B cell (primary cell): ENCODE results near the gene TMOD1. TPM values are rescaled to one million over a fixed set of nuclear protein-coding genes. Genes with fewer than 3 reads are reported as not detected.
A peak's percentile ranks its signal among the peaks of the same experiment; 100 is the strongest.

ENCODE experiments used
- ATAC-seq: fragments of 200-7000 bp; cut with Tn5 transposase; one replicate; pipeline ENCODE4 v1.10.0; 2021; ENCODE audit warnings: low read depth, mild to moderate bottlenecking, moderate number of reproducible peaks, moderate library complexity
- CTCF ChIA-PET: fragments of 350-600 bp; sonication (Branson Sonifier 250); formaldehyde crosslinking; loops from one replicate; lab custom pipeline; 2021; ENCODE audit warnings: antibody characterized with exemption, inconsistent platforms; lab: Charles Lee
- POLR2A ChIA-PET: fragments of 350-600 bp; sonication (Branson Sonifier 250); formaldehyde crosslinking; loops from one replicate; lab custom pipeline; 2021; ENCODE audit warnings: antibody characterized with exemption; lab: Charles Lee
- DNase-seq: peaks from one replicate; pipeline ENCODE4 v3.0.0; 2013
- H2AFZ ChIP-seq: 2 replicates; pipeline ENCODE4 v1.6.1; 2012; ENCODE audit warnings: mild to moderate bottlenecking, low read depth, low read length; ENCODE audit not compliant: insufficient read depth, poor library complexity, severe bottlenecking
- H3K27ac ChIP-seq, 2 donors: 1 replicate in 1 of 2; 2 replicates in 1 of 2; pipeline ENCODE4 v1.5.1; 2012 to 2013; ENCODE audit warnings: low read length in 2 of 2, mild to moderate bottlenecking in 2 of 2, moderate library complexity in 1 of 2
- H3K27me3 ChIP-seq, 4 experiments: fragments of 200-600 bp in 1 of 4; sonication (generic) in 1 of 4; replicated peaks in 1 of 4; 1 replicate in 2 of 4; 2 replicates in 2 of 4; pipeline versions ENCODE4 v1.6.1 to v1.7.0; 2013 to 2016; ENCODE audit warnings: low read length in 3 of 4, mild to moderate bottlenecking in 2 of 4, mixed read lengths in 1 of 4, moderate library complexity in 1 of 4; ENCODE audit not compliant: insufficient read depth in 4 of 4, control insufficient read depth in 3 of 4; ENCODE audit errors: control extremely low read depth in 1 of 4
- H3K36me3 ChIP-seq, 2 experiments: replicated peaks in 1 of 2; 1 replicate in 1 of 2; 2 replicates in 1 of 2; pipeline versions ENCODE4 v1.6.1 to v1.7.1; 2013; ENCODE audit warnings: low read length in 1 of 2; ENCODE audit not compliant: insufficient read depth in 2 of 2, control insufficient read depth in 1 of 2; ENCODE audit errors: control extremely low read depth in 1 of 2, extremely low read depth in 1 of 2
- H3K4me1 ChIP-seq, 2 donors: fragments of 200-600 bp in 1 of 2; sonication (generic) in 1 of 2; 1 replicate in 1 of 2; 2 replicates in 1 of 2; pipeline versions ENCODE4 v1.5.1 to v1.6.1; 2013 to 2017; ENCODE audit warnings: low read length in 2 of 2; ENCODE audit not compliant: control insufficient read depth in 2 of 2, insufficient read depth in 2 of 2
- H3K4me2 ChIP-seq: replicated peaks from 2 replicates; pipeline ENCODE3; 2012; ENCODE audit warnings: mild to moderate bottlenecking, low read depth, low read length; ENCODE audit not compliant: poor library complexity, severe bottlenecking
- H3K4me3 ChIP-seq, 5 experiments: fragments of 200-600 bp in 1 of 5; sonication (generic) in 1 of 5; 1 replicate in 3 of 5; 2 replicates in 2 of 5; pipeline versions ENCODE4 v1.5.1 to v1.7.0; 2011 to 2016; ENCODE audit warnings: low read length in 4 of 5, mild to moderate bottlenecking in 4 of 5, low read depth in 2 of 5, control low read depth in 1 of 5, moderate library complexity in 1 of 5; ENCODE audit not compliant: insufficient read depth in 1 of 5; ENCODE audit errors: control extremely low read depth in 1 of 5, extremely low read depth in 1 of 5
- H3K79me2 ChIP-seq: fragments of 200-600 bp; sonication (generic); one replicate; pipeline ENCODE4 v1.6.0; 2016; ENCODE audit warnings: low read length; ENCODE audit not compliant: control insufficient read depth, insufficient read depth
- H3K9ac ChIP-seq: fragments of 200-600 bp; sonication (generic); 2 replicates; pipeline ENCODE4 v1.6.1; 2017; ENCODE audit warnings: mild to moderate bottlenecking, low read length, moderate library complexity
- H3K9me3 ChIP-seq, 3 donors: one replicate each; pipeline versions ENCODE4 v1.6.1 to v1.7.1; 2013; ENCODE audit warnings: low read length in 2 of 3; ENCODE audit not compliant: control insufficient read depth in 2 of 3, insufficient read depth in 1 of 3; ENCODE audit errors: control extremely low read depth in 1 of 3
- H4K20me1 ChIP-seq: 2 replicates; pipeline ENCODE4 v1.6.0; 2012; ENCODE audit warnings: mild to moderate bottlenecking, low read length; ENCODE audit not compliant: insufficient read depth, control insufficient read depth, poor library complexity, severe bottlenecking
- H3K27ac Mint-ChIP-seq: one replicate; pipeline ENCODE4 v1.8.0; 2021; ENCODE audit warnings: mixed read lengths
- H3K27me3 Mint-ChIP-seq: one replicate; pipeline ENCODE4 v1.8.0; 2021; ENCODE audit warnings: mixed read lengths
- H3K4me1 Mint-ChIP-seq: one replicate; pipeline ENCODE4 v1.8.0; 2021; ENCODE audit warnings: mixed read lengths
- H3K4me3 Mint-ChIP-seq: one replicate; pipeline ENCODE4 v1.8.0; 2021; ENCODE audit warnings: mixed read lengths
- H3K9me3 Mint-ChIP-seq: one replicate; pipeline ENCODE4 v1.8.0; 2022; ENCODE audit warnings: mixed read lengths; ENCODE audit not compliant: insufficient read depth
- CTCF ChIP-seq: fragments of 200-600 bp; IDR thresholded peaks from one replicate; pipeline ENCODE4 v1.8.0; 2022; ENCODE audit warnings: antibody characterized with exemption, mild to moderate bottlenecking
- EZH2 ChIP-seq: IDR thresholded peaks from 2 replicates; pipeline ENCODE4 v1.6.1; 2012; ENCODE audit warnings: borderline replicate concordance, low read depth, mild to moderate bottlenecking, moderate library complexity, low read length; ENCODE audit not compliant: insufficient read depth, poor library complexity, severe bottlenecking
- WGBS: methylation state at CpG from one replicate; pipeline ENCODE4 v1.1.5; 2013; ENCODE audit warnings: missing lambda C conversion rate; ENCODE audit not compliant: insufficient coverage; 5-methylcytosine and 5-hydroxymethylcytosine counted together
- intact Hi-C: fragments of 100-400 bp; cut with micrococcal nuclease; formaldehyde crosslinking; loops from one replicate; pipeline ENCODE4 v1.10.0; 2022
- polyA plus RNA-seq: library from polyadenylated mRNA; depleted of rRNA; stranded (reverse); fragments of >200 nt; gene quantifications from 2 replicates; pipeline ENCODE4 v1.2.3, GENCODE V29; 2012
- total RNA-seq, 2 donors: library from RNA; stranded (reverse); fragments of 120-200 nt in 1 of 2; gene quantifications; 1 replicate in 1 of 2; 2 replicates in 1 of 2; pipeline versions ENCODE4 v1.2.3 to v1.2.4, GENCODE V29; 2013 to 2022

Gene TMOD1
- total and polyA plus RNA-seq, 2 donors (not counting 1 experiment from before 2014, with no cell fraction given) = 0.30 to 2.5 TPM

GRCh38 chr9:97502984-97503861 lies 1.8 kb downstream of the TMOD1 start:
- DNase-seq = no peak
- no peak for ATAC-seq
- no peak overlapping the region for H3K27ac ChIP-seq
- CTCF ChIA-PET = interaction anchor here (1.0 to 1.3 kb wide), 2 partner anchors 22 to 92 kb away, joined by 3 to 4 read pairs; no protein-coding TSS in a partner anchor
- no peaks in the 10 kb centered on the region for H3K79me2 ChIP-seq
- peaks cover 0 to 5% (median 0%) of the 10 kb centered on the region in 3 donors for H3K9me3 ChIP-seq
- no peaks in the 10 kb centered on the region for H4K20me1 ChIP-seq
- H3K27me3 ChIP-seq = peaks cover 0 to 48% (median 24%) of the 10 kb centered on the region in 4 experiments
- POLR2A ChIA-PET = no interaction called here
- Mint-ChIP-seq H3K27me3 (peaks cover 37% of the 10 kb centered on the region), H3K27ac (no peak overlapping the region), H3K4me1 (peaks cover 21% of the 10 kb centered on the region), H3K9me3 (no peaks in the 10 kb centered on the region), H3K4me3 (peak overlapping the region; percentile 85)
- H3K4me2 ChIP-seq = peak overlapping the region; percentile 94
- no peak overlapping the region for H3K9ac ChIP-seq
- no peaks in the 10 kb centered on the region for H3K36me3 ChIP-seq
- peak overlapping the region in 1 of 5 experiments; percentile 60 for H3K4me3 ChIP-seq
- intact Hi-C loops = no loop called here
- 37% methylated on average over 13 of the region's 17 CpGs for WGBS
- peak overlapping the region; percentile 58 for H2AFZ ChIP-seq
- peaks cover 16 to 20% of the 10 kb centered on the region in 2 donors for H3K4me1 ChIP-seq
- TF ChIP-seq EZH2 (no peak), CTCF (no peak)

GRCh38 chr9:97503862-97504210 lies 2.4 kb downstream of the TMOD1 start:
- no peak for TF ChIP-seq EZH2
- TF ChIP-seq CTCF = no peak
- Histone ChIP-seq H3K4me1 (peaks cover 16 to 20% of the 10 kb centered on the region in 2 donors), H3K27me3 (peaks cover 0 to 48% (median 24%) of the 10 kb centered on the region in 4 experiments), H3K79me2 (no peaks in the 10 kb centered on the region), H2AFZ (no peak overlapping the region), H3K27ac (no peak overlapping the region), H3K36me3 (no peaks in the 10 kb centered on the region), H3K9ac (no peak overlapping the region), H3K9me3 (peaks cover 0 to 4% (median 0%) of the 10 kb centered on the region in 3 donors), H3K4me3 (no peak overlapping the region), H4K20me1 (no peaks in the 10 kb centered on the region), H3K4me2 (no peak overlapping the region)
- ATAC-seq = no peak
- no peaks in the 10 kb centered on the region for H3K9me3 Mint-ChIP-seq
- H3K4me1 Mint-ChIP-seq = peaks cover 21% of the 10 kb centered on the region
- WGBS = no CpG with 5 or more reads among the region's 1 CpG
- POLR2A ChIA-PET = no interaction called here
- H3K27ac Mint-ChIP-seq = no peak overlapping the region
- intact Hi-C loops = no loop called here
- CTCF ChIA-PET = no interaction called here
- H3K4me3 Mint-ChIP-seq = no peak overlapping the region
- H3K27me3 Mint-ChIP-seq = peaks cover 41% of the 10 kb centered on the region
- no peak for DNase-seq
